Suppressor macrophage (primary cell): ENCODE data around the gene PRSS12.
A peak's percentile ranks its signal among the peaks of the same experiment; 100 is the strongest.
"Not testable (repeated sequence)": the region's sequence is repeated elsewhere in the genome, so short reads cannot be mapped to it uniquely, and the experiment has no call there.

Experiments
- DNase-seq, 4 experiments: peaks; one replicate each; pipeline ENCODE4 v3.0.0-alpha.2; 2020 to 2022

PRSS12 gene

DNA sequence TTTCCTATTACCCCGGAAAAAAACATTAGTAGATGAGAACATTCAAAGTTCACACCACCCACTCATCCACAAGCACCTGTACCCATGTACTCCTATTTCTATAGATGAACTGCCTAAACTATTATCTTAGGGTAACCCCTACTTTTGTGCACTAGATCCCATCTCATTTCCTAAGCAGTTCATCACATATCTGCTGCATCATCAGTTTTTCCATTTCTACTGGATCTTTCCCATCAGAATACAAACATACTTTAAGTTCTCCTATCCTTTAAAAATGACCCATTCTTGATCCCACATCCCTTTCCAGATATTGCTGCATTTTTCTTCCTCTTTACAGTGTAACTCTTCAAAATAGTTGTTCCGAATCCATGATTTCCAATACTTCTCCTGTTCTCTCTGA lies 81.0 kb downstream of the PRSS12 start:
- no peak for DNase-seq

DNA sequence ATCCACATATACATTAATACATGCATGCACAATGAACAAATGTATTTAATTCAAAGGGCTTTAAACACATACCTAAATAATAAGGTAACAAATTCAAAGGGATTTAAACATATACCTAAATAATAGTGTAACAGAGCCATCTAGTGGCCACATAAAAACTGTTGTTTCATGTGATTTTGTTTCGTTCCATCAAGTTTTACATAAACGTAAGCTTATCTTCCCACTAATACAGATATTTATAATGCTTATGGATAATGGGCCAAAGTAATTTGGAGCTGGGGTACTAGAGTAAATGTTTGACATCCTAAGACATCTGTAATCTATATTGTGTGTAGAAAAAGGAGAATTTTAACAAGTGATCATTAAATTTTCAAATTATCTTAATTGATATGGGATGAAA lies 82.3 kb downstream of the PRSS12 start:
- DNase-seq: peak; percentile 12 to 75 (median 58)

DNA sequence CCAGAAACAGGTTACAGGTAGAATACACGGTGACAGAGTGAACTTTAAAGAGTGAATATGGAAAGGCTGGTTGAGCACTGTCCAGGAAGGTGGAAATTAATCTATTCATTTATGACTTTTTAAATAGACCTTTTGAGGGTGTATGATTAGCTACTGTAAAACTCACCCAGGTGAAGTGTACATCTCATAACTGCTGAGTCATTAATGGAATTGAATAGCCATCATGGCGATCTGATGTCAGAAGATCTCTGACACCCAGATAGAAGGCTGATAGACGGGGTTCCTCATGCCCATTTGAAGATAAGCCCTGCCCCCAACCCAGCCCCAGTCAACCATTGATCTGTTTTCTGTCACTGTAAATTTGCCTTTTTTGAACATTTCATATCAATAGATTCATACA lies 84.0 kb downstream of the PRSS12 start:
- DNase-seq: no peak

DNA sequence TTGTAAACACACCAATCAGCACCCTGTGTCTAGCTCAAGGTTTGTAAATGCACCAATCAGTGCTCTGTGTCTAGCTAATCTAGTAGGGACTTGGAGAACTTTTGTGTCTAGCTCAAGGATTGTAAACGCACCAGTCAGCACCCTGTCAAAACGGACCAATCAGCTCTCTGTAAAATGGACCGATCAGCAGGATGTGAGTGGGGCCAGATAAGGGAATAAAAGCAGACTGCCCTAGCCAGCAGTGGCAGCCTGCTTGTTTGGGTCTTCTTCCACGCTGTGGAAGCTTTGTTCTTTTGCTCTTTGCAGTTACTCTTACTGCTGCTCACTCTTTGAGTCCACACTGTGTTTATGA lies 86.7 kb downstream of the PRSS12 start:
- not testable (repeated sequence) for DNase-seq

DNA sequence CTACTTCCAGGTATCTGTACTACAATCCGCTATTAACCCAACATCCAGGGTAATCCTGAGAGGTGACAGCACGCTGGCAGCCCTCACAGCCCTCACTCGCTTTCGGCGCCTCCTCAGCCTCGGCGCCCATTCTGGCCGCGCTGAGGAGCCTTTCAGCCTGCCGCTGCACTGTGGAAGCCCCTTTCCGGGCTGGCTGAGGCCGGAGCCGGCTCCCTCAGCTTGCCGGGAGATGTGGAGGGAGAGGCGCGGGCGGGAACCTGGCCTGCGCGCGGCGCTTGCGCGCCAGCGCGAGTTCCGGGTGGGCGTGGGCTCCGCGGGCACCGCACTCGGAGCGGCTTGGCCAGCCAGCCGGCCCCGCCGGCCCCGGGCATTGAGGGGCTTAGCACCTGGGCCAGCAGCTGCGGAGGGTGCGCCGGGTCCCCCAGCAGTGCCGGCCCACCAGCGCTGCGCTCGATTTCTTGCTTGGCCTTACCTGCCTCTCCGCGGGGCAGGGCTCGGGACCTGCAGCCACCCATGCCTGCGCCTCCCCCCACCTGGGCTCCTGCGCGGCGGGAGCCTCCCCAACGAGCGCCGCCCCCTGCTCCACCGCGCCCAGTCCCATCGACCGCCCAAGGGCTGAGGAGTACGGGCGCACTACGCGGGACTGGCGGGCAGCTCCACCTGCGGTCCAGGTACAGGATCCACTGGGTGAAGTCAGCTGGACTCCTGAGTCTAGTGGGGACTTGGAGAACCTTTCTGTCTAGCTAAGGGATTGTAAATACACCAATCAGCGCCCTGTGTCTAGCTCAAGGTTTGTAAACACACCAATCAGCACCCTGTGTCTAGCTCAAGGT lies 87.3 kb downstream of the PRSS12 start:
- peak; percentile 22 to 70 (median 40) for DNase-seq

DNA sequence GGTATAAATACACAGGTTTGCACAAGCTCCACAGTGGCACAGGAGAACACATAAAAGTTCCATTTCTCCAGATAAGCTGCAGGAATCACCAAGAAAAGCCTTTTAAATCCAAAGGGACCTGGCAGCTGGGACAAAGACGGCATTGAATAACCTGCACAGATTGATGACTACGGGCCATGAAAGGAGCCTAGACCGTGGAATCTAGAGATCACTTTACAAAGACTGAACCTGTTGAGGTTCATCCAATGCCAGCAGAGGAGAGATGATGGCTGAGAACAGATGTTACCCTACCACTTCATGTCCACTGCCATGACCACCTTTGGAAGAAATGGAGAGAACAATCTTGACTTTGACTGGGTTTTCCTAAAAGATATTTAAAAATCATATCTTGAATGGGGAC lies 88.7 kb downstream of the PRSS12 start:
- DNase-seq: no peak

DNA sequence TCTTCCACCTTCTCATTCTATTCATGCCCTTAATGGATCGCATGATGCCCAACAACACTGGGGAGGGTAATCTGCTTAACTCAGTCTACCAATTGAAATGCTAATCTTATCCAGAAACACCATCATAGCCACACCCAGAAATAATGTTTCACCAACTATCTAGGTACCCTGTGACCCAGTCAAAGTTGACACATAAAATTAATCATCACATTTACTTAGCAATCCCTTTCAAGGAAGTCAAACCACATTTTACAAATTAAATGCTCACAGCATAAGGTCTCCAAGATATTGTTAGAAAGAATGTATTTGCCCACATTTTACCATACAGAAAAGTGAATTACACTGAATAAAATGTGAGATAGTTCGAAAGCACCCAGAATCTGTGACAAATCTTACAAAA lies 92.5 kb downstream of the PRSS12 start:
- DNase-seq: no peak

DNA sequence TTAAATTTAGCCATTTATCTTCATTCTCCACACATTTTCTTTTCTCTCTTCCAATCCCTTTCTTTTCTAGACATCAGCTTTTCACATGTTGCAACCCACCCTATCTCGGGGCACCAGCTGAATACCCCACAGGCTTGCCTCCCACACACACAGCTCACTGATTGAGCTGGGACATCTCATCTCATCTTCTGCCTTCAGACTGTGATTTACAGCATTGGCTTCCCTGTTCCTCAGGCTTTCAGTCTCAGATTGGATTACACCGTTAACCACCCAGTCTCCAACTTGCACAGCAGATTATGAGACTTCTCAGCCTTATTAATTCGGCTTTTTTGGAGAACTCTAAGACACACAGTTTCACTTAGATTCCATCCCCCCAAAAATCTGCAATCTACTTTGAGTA lies 93.7 kb downstream of the PRSS12 start:
- DNase-seq: no peak

DNA sequence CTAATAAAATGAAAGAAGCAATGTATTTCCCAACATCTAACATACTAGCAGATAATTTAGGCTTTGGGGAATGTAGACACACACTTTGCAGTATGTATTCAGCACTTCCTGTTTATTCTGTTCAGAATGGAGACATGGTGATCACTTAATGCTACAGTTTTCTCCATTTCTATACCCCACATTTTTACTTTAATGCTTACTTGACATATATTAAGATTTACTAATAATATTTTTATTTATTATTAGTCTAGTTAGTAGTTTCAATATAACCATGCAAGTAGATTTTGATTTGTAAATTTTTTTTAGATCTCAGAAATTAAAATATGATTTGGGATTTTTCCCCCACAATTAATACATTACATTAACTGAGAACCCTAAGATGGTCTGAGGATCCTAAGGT lies 98.4 kb downstream of the PRSS12 start:
- no peak for DNase-seq

DNA sequence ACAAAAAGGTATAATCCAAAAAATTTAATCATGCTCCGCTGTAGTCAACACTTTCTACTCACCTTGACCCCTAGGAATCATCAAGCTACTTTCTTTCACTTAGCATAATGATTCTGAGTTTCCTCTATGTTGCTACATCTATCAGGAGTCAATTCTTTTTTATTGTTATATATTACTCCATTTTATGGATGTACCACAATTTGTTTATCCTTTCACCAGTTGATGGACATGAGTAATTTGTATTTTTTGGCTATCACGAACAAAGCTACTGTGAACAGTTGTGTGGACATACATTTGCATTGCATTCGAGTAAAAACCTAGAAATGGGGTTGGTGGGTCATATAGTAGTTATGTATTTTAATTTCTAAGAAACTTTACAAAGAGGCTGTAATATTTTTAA lies 102.9 kb downstream of the PRSS12 start:
- DNase-seq: no peak

DNA sequence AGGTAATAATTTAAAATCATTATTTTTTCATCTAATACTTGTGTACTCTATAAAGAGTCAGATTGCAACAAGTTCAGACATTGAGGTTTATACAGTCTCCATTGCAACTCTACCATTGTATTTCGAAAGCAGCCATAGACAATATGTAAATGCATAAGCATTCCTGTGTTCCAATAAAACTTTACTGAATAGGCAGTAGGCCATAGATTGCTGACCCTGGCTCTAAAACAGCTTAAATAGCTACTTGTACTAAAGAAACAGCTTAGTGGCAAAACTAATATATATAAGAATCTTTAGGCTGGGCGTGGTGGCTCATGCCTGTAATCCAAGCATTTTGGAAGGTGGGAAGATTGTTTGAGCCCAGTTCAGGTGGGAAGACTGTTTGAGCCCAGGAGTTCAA lies 115.3 kb downstream of the PRSS12 start:
- no peak for DNase-seq

DNA sequence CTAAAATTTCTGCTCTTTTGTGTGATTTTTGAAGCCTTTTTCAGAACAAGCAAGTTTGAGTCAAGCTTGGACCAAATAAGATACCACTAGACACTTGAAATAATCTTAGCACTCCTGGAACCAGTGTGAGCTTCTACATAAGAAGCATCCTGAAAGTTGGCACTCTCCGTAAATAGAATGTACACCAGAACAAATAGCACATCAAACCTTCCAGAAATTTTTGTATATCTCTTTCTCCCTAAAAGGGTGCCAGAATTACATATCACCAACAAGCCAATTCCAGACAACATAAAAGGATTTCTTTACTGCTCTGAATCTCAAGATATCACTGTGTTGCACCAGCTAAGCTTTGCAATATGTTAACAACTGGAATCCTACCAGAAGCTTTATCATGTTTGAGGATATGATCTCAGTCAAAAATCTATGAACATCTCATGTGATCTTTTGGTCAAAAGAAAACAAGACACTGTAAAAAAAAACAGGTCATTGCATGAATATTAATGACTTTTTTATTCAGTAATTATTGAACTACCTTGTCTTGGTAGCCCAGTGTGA lies 117.2 kb downstream of the PRSS12 start:
- no peak for DNase-seq
